Endothelial cell of umbilical vein (primary cell): ENCODE data around the gene NFATC2. TPM values are rescaled to one million over a fixed set of nuclear protein-coding genes. Genes with fewer than 3 reads are reported as not detected.

Source experiments
- BruUV-seq: library from RNA; stranded (reverse); fragments of 400-500 nt; replicated peaks from 2 replicates; lab custom pipeline; 2021; lab: Mats Ljungman, UMichigan
- CTCF ChIA-PET: fragments of 300-600, 350-600 bp; sonication (Branson Sonifier 250); formaldehyde crosslinking; loops from one replicate; lab custom pipeline; 2021; ENCODE audit warnings: antibody characterized with exemption, inconsistent platforms; lab: Charles Lee
- POLR2A ChIA-PET: fragments of 300-600, 350-600 bp; sonication (Branson Sonifier 250); formaldehyde crosslinking; loops from one replicate; lab custom pipeline; 2021; ENCODE audit warnings: antibody characterized with exemption, inconsistent platforms; lab: Charles Lee
- DNase-seq: peaks from one replicate; pipeline ENCODE4 v3.0.0-alpha.2; 2011; ENCODE audit warnings: low read depth, low spot score
- FAIRE-seq: peaks from 2 replicates; lab custom pipeline; 2011; peaks lifted over from hg19 to GRCh38; lab: Jason Lieb, UNC
- H2AFZ ChIP-seq: 2 replicates; pipeline ENCODE4 v1.6.0; 2012; ENCODE audit warnings: low read depth, low read length, control low read depth, inconsistent platforms
- H3K27ac ChIP-seq: 2 replicates; pipeline ENCODE4 v1.5.1; 2011; ENCODE audit warnings: low read depth, mild to moderate bottlenecking, control low read depth, low read length, moderate library complexity; ENCODE audit not compliant: insufficient read depth
- H3K27me3 ChIP-seq, 2 experiments: 2 replicates each; pipeline versions ENCODE4 v1.6.0 to v1.6.1; 2011; ENCODE audit warnings: low read length in 2 of 2, mixed read lengths in 1 of 2; ENCODE audit not compliant: control insufficient read depth in 2 of 2, insufficient read depth in 2 of 2
- H3K36me3 ChIP-seq, 2 experiments: 2 replicates in 1 of 2; 3 replicates in 1 of 2; pipeline ENCODE4 v1.5.1; 2011; ENCODE audit warnings: low read length in 2 of 2, mild to moderate bottlenecking in 1 of 2, moderate library complexity in 1 of 2; ENCODE audit not compliant: control insufficient read depth in 2 of 2, insufficient read depth in 2 of 2; ENCODE audit errors: extremely low read depth in 1 of 2
- H3K4me1 ChIP-seq: 3 replicates; pipeline ENCODE4 v1.5.1; 2011; ENCODE audit warnings: mild to moderate bottlenecking, low read length; ENCODE audit not compliant: control insufficient read depth, insufficient read depth; ENCODE audit errors: extremely low read depth
- H3K4me2 ChIP-seq: 2 replicates; pipeline ENCODE4 v1.6.1; 2011; ENCODE audit warnings: low read length, control low read depth, mixed read lengths; ENCODE audit not compliant: insufficient read depth
- H3K4me3 ChIP-seq, 3 experiments: fragments of 200-600 bp in 1 of 3; sonication (generic), shearing (Covaris generic) in 1 of 3; replicated peaks in 1 of 3; 2 replicates each; pipeline ENCODE4 v1.5.1; 2011 to 2016; ENCODE audit warnings: control low read depth in 3 of 3, low read length in 3 of 3, mild to moderate bottlenecking in 2 of 3, inconsistent platforms in 1 of 3, low read depth in 1 of 3, moderate library complexity in 1 of 3; ENCODE audit not compliant: insufficient read depth in 1 of 3
- H3K79me2 ChIP-seq: 2 replicates; pipeline ENCODE4 v1.6.0; 2012; ENCODE audit warnings: low read length, inconsistent platforms; ENCODE audit not compliant: control insufficient read depth, insufficient read depth
- H3K9ac ChIP-seq: replicated peaks from 2 replicates; pipeline ENCODE3; 2011; ENCODE audit warnings: low read length, control low read depth; ENCODE audit not compliant: insufficient read depth; ENCODE audit errors: extremely low read depth
- H3K9me1 ChIP-seq: replicated peaks from 3 replicates; pipeline ENCODE4 v1.6.0; 2011; ENCODE audit warnings: mild to moderate bottlenecking, low read length; ENCODE audit not compliant: control insufficient read depth, insufficient read depth; ENCODE audit errors: extremely low read depth
- H3K9me3 ChIP-seq: replicated peaks from 2 replicates; pipeline ENCODE4 v1.5.1; 2012; ENCODE audit warnings: low read length, inconsistent platforms; ENCODE audit not compliant: control insufficient read depth, insufficient read depth
- H4K20me1 ChIP-seq: replicated peaks from 2 replicates; pipeline ENCODE3; 2011; ENCODE audit warnings: mild to moderate bottlenecking, low read length; ENCODE audit not compliant: control insufficient read depth, insufficient read depth; ENCODE audit errors: extremely low read depth
- EZH2 ChIP-seq: IDR thresholded peaks from 2 replicates; pipeline ENCODE4 v1.6.1; 2012; ENCODE audit warnings: borderline replicate concordance, low read depth, mild to moderate bottlenecking, moderate library complexity, low read length, inconsistent platforms; ENCODE audit not compliant: severe bottlenecking
- FOS ChIP-seq: IDR thresholded peaks from 2 replicates; pipeline ENCODE4 v1.6.1; 2011; ENCODE audit warnings: mild to moderate bottlenecking, low read length, moderate library complexity, borderline replicate concordance; ENCODE audit not compliant: insufficient read depth
- GATA2 ChIP-seq: IDR thresholded peaks from 2 replicates; pipeline ENCODE4 v1.7.0; 2011; ENCODE audit warnings: low read depth, mild to moderate bottlenecking, moderate library complexity, mixed read lengths, low read length; ENCODE audit not compliant: insufficient read length, insufficient read depth
- JUN ChIP-seq: IDR thresholded peaks from 2 replicates; pipeline ENCODE4 v1.6.1; 2011; ENCODE audit warnings: borderline replicate concordance, low read depth; ENCODE audit not compliant: insufficient read length, insufficient read depth
- MYC ChIP-seq: IDR thresholded peaks from one replicate; pipeline ENCODE4 v1.6.1; 2011; ENCODE audit warnings: mild to moderate bottlenecking, low read depth, low read length
- POLR2A ChIP-seq: IDR thresholded peaks from 2 replicates; pipeline ENCODE4 v1.6.1; 2012; ENCODE audit warnings: low read depth, mild to moderate bottlenecking, control low read depth, low read length
- POLR2AphosphoS5 ChIP-seq: IDR thresholded peaks from 2 replicates; pipeline ENCODE4 v1.6.1; 2012; ENCODE audit warnings: low read depth, mild to moderate bottlenecking, control low read depth, low read length, moderate library complexity; ENCODE audit not compliant: insufficient read depth
- dilution Hi-C: fragments of 300-500 bp; cut with MboI; formaldehyde crosslinking; loops from one replicate; pipeline ENCODE4 v1.15.0; 2019; ENCODE audit warnings: low sequenced_read_pairs; ENCODE audit not compliant: extremely low pct_ligation_motif_present
- intact Hi-C: fragments of 100-400 bp; cut with micrococcal nuclease; formaldehyde crosslinking; loops from one replicate; pipeline ENCODE4 v1.10.0; 2022
- polyA plus RNA-seq, 4 experiments: library from polyadenylated mRNA; depleted of rRNA in 3 of 4; stranded (reverse) in 3 of 4; unstranded in 1 of 4; fragments of >200 nt; gene quantifications; 2 replicates each; pipeline versions ENCODE4 v1.2.1 to v1.2.3, GENCODE V29; 2011 to 2012; ENCODE audit warnings: missing spikeins in 1 of 4
- total RNA-seq: library from RNA; stranded (reverse); gene quantifications from 2 replicates; pipeline ENCODE4 v1.2.3, GENCODE V29; 2021
- TF ChIP-seq, protein P1 (sequence below), 2 donors: IDR thresholded peaks; 1 replicate in 1 of 2; 2 replicates in 1 of 2; pipeline ENCODE4 v1.5.1; 2011; ENCODE audit warnings: low read length in 2 of 2, mild to moderate bottlenecking in 2 of 2, moderate library complexity in 2 of 2, control low read depth in 1 of 2, inconsistent platforms in 1 of 2, low read depth in 1 of 2; ENCODE audit not compliant: insufficient read depth in 1 of 2; ENCODE audit errors: extremely low read depth in 1 of 2

NFATC2 gene
- total and polyA plus RNA-seq, 2 donors (not counting 3 experiments of a cell fraction or from before 2014, with no cell fraction given), result 3.1 to 13.0 TPM

DNA sequence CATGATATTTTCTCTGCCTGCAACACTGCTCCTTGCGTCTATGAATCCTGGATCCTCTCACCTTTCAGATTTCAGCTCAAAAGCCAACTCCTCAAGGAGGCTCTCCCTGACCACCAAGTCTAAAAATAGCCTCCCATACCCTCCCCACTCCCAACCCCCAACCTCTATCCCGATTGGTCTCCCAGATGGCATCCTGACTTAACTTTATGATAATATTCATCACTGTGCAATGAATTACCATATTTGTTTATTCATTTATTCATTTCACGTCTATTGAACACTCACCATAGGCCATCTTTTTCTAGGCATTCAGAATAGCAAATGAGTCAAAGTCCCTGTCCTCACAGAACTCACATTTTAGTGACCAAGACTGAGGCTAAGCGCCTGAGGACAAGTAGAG is 42.6 kb upstream of the NFATC2 start:
- ChIA-PET CTCF (interaction anchor here (0.8 to 1.1 kb wide), 2 partner anchors 10 to 39 kb away, joined by 3 read pairs; no protein-coding TSS in a partner anchor), POLR2A (no interaction called here)
- H3K4me2 ChIP-seq, result no peak overlapping the region
- intact Hi-C loops (no loop called here), dilution Hi-C loops (loop anchor here (25.0 kb wide), 1 partner anchor 173 kb away; no protein-coding TSS in a partner anchor)
- no peak overlapping the region for H2AFZ ChIP-seq
- no peak for DNase-seq
- no peak overlapping the region for H3K4me3 ChIP-seq
- H3K36me3 ChIP-seq, result no peaks in the 10 kb centered on the region
- no TSS peak for BruUV-seq
- peaks cover 2% of the 10 kb centered on the region in 2 experiments for H3K27me3 ChIP-seq
- no peaks in the 10 kb centered on the region for H3K4me1 ChIP-seq
- H4K20me1 ChIP-seq, result no peaks in the 10 kb centered on the region
- H3K27ac ChIP-seq, result no peak overlapping the region
- no peaks in the 10 kb centered on the region for H3K79me2 ChIP-seq
- no peak for TF ChIP-seq GATA2
- TF ChIP-seq POLR2AphosphoS5, result no peak
- TF ChIP-seq MYC, result no peak
- TF ChIP-seq POLR2A, result no peak
- TF ChIP-seq FOS, result no peak
- TF ChIP-seq EZH2, result no peak
- TF ChIP-seq, protein P1, sequence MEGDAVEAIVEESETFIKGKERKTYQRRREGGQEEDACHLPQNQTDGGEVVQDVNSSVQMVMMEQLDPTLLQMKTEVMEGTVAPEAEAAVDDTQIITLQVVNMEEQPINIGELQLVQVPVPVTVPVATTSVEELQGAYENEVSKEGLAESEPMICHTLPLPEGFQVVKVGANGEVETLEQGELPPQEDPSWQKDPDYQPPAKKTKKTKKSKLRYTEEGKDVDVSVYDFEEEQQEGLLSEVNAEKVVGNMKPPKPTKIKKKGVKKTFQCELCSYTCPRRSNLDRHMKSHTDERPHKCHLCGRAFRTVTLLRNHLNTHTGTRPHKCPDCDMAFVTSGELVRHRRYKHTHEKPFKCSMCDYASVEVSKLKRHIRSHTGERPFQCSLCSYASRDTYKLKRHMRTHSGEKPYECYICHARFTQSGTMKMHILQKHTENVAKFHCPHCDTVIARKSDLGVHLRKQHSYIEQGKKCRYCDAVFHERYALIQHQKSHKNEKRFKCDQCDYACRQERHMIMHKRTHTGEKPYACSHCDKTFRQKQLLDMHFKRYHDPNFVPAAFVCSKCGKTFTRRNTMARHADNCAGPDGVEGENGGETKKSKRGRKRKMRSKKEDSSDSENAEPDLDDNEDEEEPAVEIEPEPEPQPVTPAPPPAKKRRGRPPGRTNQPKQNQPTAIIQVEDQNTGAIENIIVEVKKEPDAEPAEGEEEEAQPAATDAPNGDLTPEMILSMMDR (IDR thresholded peaks at IDR 0.05; ENCODE audit: extremely low read depth in 1 of 2, insufficient read depth in 1 of 2, low read depth in 1 of 2, low read length in 2 of 2), result no peak
- TF ChIP-seq JUN, result no peak
- no peaks in the 10 kb centered on the region for H3K9me3 ChIP-seq
- H3K9me1 ChIP-seq, result no peaks in the 10 kb centered on the region
- H3K9ac ChIP-seq, result no peak overlapping the region
- FAIRE-seq, result no peak
